ENCODE data around the gene PDZD2. TPM values are rescaled to one million over a fixed set of nuclear protein-coding genes. Genes with fewer than 3 reads are reported as not detected.

Gene PDZD2
- total and polyA plus RNA-seq, 2 experiments from 2014 or later, result 8.3 to 16.9 TPM

- Mint-ChIP-seq H3K36me3 (ENCODE audit: low read depth) (no peaks in the 10 kb centered on the region), H3K4me1 (peaks cover 15% of the 10 kb centered on the region), H3K4me3 (no peak overlapping the region), H3K27me3 (ENCODE audit: insufficient read depth, low read depth, poor library complexity) (peaks cover 4% of the 10 kb centered on the region), H3K9me3 (no peaks in the 10 kb centered on the region), H3K27ac (no peak overlapping the region)
- TF ChIP-seq EZH2 (IDR thresholded peaks at IDR 0.05; ENCODE audit: low read depth, unreplicated experiment) (no peak), POLR2AphosphoS5 (IDR thresholded peaks at IDR 0.05; ENCODE audit: low read depth) (no peak), CREB1 (CRISPR knock-in tag; IDR thresholded peaks at IDR 0.05; ENCODE audit: low read depth) (no peak), JUNB (IDR thresholded peaks at IDR 0.05; ENCODE audit: unreplicated experiment) (no peak), ETS1 (IDR thresholded peaks at IDR 0.05) (no peak), ZNF114 (CRISPR knock-in tag; IDR thresholded peaks at IDR 0.05) (no peak), EZH2phosphoT487 (IDR thresholded peaks at IDR 0.05; ENCODE audit: unreplicated experiment) (no peak), ZNF331 (CRISPR knock-in tag; IDR thresholded peaks at IDR 0.05; ENCODE audit: low read depth) (no peak), STAT1 (IDR thresholded peaks at IDR 0.05; ENCODE audit: unreplicated experiment) (no peak), NANOG (IDR thresholded peaks at IDR 0.05; ENCODE audit: borderline replicate concordance) (no peak)
- TF ChIP-seq, protein P1, sequence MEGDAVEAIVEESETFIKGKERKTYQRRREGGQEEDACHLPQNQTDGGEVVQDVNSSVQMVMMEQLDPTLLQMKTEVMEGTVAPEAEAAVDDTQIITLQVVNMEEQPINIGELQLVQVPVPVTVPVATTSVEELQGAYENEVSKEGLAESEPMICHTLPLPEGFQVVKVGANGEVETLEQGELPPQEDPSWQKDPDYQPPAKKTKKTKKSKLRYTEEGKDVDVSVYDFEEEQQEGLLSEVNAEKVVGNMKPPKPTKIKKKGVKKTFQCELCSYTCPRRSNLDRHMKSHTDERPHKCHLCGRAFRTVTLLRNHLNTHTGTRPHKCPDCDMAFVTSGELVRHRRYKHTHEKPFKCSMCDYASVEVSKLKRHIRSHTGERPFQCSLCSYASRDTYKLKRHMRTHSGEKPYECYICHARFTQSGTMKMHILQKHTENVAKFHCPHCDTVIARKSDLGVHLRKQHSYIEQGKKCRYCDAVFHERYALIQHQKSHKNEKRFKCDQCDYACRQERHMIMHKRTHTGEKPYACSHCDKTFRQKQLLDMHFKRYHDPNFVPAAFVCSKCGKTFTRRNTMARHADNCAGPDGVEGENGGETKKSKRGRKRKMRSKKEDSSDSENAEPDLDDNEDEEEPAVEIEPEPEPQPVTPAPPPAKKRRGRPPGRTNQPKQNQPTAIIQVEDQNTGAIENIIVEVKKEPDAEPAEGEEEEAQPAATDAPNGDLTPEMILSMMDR (conservative IDR thresholded peaks at IDR 0.05; ENCODE audit: low read depth in 2 of 2), result no peak
- TF ChIP-seq, protein P2, sequence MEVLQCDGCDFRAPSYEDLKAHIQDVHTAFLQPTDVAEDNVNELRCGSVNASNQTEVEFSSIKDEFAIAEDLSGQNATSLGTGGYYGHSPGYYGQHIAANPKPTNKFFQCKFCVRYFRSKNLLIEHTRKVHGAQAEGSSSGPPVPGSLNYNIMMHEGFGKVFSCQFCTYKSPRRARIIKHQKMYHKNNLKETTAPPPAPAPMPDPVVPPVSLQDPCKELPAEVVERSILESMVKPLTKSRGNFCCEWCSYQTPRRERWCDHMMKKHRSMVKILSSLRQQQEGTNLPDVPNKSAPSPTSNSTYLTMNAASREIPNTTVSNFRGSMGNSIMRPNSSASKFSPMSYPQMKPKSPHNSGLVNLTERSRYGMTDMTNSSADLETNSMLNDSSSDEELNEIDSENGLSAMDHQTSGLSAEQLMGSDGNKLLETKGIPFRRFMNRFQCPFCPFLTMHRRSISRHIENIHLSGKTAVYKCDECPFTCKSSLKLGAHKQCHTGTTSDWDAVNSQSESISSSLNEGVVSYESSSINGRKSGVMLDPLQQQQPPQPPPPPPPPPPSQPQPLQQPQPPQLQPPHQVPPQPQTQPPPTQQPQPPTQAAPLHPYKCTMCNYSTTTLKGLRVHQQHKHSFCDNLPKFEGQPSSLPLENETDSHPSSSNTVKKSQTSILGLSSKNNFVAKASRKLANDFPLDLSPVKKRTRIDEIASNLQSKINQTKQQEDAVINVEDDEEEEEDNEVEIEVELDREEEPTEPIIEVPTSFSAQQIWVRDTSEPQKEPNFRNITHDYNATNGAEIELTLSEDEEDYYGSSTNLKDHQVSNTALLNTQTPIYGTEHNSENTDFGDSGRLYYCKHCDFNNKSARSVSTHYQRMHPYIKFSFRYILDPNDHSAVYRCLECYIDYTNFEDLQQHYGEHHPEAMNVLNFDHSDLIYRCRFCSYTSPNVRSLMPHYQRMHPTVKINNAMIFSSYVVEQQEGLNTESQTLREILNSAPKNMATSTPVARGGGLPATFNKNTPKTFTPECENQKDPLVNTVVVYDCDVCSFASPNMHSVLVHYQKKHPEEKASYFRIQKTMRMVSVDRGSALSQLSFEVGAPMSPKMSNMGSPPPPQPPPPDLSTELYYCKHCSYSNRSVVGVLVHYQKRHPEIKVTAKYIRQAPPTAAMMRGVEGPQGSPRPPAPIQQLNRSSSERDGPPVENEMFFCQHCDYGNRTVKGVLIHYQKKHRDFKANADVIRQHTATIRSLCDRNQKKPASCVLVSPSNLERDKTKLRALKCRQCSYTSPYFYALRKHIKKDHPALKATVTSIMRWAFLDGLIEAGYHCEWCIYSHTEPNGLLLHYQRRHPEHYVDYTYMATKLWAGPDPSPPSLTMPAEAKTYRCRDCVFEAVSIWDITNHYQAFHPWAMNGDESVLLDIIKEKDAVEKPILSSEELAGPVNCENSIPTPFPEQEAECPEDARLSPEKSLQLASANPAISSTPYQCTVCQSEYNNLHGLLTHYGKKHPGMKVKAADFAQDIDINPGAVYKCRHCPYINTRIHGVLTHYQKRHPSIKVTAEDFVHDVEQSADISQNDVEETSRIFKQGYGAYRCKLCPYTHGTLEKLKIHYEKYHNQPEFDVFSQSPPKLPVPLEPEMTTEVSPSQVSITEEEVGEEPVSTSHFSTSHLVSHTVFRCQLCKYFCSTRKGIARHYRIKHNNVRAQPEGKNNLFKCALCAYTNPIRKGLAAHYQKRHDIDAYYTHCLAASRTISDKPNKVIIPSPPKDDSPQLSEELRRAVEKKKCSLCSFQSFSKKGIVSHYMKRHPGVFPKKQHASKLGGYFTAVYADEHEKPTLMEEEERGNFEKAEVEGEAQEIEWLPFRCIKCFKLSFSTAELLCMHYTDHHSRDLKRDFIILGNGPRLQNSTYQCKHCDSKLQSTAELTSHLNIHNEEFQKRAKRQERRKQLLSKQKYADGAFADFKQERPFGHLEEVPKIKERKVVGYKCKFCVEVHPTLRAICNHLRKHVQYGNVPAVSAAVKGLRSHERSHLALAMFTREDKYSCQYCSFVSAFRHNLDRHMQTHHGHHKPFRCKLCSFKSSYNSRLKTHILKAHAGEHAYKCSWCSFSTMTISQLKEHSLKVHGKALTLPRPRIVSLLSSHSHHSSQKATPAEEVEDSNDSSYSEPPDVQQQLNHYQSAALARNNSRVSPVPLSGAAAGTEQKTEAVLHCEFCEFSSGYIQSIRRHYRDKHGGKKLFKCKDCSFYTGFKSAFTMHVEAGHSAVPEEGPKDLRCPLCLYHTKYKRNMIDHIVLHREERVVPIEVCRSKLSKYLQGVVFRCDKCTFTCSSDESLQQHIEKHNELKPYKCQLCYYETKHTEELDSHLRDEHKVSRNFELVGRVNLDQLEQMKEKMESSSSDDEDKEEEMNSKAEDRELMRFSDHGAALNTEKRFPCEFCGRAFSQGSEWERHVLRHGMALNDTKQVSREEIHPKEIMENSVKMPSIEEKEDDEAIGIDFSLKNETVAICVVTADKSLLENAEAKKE (CRISPR knock-in tag; IDR thresholded peaks at IDR 0.05), result no peak
- TF ChIP-seq, protein P3, sequence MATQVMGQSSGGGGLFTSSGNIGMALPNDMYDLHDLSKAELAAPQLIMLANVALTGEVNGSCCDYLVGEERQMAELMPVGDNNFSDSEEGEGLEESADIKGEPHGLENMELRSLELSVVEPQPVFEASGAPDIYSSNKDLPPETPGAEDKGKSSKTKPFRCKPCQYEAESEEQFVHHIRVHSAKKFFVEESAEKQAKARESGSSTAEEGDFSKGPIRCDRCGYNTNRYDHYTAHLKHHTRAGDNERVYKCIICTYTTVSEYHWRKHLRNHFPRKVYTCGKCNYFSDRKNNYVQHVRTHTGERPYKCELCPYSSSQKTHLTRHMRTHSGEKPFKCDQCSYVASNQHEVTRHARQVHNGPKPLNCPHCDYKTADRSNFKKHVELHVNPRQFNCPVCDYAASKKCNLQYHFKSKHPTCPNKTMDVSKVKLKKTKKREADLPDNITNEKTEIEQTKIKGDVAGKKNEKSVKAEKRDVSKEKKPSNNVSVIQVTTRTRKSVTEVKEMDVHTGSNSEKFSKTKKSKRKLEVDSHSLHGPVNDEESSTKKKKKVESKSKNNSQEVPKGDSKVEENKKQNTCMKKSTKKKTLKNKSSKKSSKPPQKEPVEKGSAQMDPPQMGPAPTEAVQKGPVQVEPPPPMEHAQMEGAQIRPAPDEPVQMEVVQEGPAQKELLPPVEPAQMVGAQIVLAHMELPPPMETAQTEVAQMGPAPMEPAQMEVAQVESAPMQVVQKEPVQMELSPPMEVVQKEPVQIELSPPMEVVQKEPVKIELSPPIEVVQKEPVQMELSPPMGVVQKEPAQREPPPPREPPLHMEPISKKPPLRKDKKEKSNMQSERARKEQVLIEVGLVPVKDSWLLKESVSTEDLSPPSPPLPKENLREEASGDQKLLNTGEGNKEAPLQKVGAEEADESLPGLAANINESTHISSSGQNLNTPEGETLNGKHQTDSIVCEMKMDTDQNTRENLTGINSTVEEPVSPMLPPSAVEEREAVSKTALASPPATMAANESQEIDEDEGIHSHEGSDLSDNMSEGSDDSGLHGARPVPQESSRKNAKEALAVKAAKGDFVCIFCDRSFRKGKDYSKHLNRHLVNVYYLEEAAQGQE (IDR thresholded peaks at IDR 0.05; ENCODE audit: unreplicated experiment), result no peak
- Histone ChIP-seq H3K36me3 (ENCODE audit: insufficient read depth) (no peaks in the 10 kb centered on the region), H3K27me3 (ENCODE audit: insufficient read depth) (no peaks in the 10 kb centered on the region), H3K9me2 (ENCODE audit: insufficient read depth) (no peaks in the 10 kb centered on the region), H3K4me3 (no peak overlapping the region), H3K4me1 (ENCODE audit: insufficient read depth) (peaks cover 10% of the 10 kb centered on the region), H4K20me1 (replicated peaks; ENCODE audit: insufficient read depth) (no peaks in the 10 kb centered on the region), H3K27ac (ENCODE audit: low read depth) (no peak overlapping the region), H3F3A (replicated peaks; ENCODE audit: low read depth) (no peaks in the 10 kb centered on the region), H3K4me2 (no peak overlapping the region), H2AFZ (no peak overlapping the region), H3K79me2 (replicated peaks; ENCODE audit: insufficient read depth) (no peaks in the 10 kb centered on the region)
- ATAC-seq (no peak), DNase-seq (ENCODE audit: low spot score) (no peak)
These were observed 87.1 kb downstream of the PDZD2 start for GRCh38 chr5:31725996-31726395.

Measured in GM23338 (cell line).